ENCODE measurements around the gene ZNF518B. TPM values are rescaled to one million over a fixed set of nuclear protein-coding genes. Genes with fewer than 3 reads are reported as not detected.

ZNF518B gene
- total and polyA plus RNA-seq, 10 of the 15 experiments (the other 5 are each of a cell fraction or from before 2014, with no cell fraction given): 2.7 to 20.5 (median 9.2) TPM

DNA sequence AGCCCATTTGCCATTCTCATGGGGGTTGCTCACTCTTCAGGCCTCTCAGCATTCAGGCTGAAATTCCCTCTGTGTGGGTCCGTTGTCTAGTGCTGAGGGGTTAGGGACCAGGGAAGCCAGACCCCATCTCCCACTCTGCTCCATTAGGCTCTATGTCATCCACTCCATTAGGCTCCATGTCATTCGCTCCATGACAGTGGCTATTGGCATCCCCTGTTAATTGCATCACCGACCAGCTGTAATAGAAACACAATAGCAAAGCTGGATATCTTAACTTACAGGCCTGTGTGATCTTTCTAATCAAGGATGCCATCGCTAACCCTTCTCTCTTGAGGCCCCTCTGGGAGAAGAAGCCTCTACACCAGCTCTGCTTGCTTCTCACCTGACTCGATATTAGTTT, 25.7 kb upstream of the ZNF518B start:
- Histone ChIP-seq H3K4me2 (ENCODE audit: control insufficient read depth, insufficient read depth) (no peak overlapping the region), H2AFZ (ENCODE audit: control insufficient read depth, low read depth, low read length) (no peak overlapping the region), H3K27ac (ENCODE audit: control insufficient read depth, insufficient read depth) (no peak overlapping the region), H3K9me3 (replicated peaks; ENCODE audit: control insufficient read depth, insufficient read depth, low read length) (no peaks in the 10 kb centered on the region), H3K36me3 (ENCODE audit: control insufficient read depth in 2 of 2, insufficient read depth in 2 of 2, low read length in 1 of 2) (no peaks in the 10 kb centered on the region), H3K4me1 (ENCODE audit: control insufficient read depth, insufficient read depth, low read length) (no peaks in the 10 kb centered on the region), H4K20me1 (ENCODE audit: control insufficient read depth, insufficient read depth) (no peaks in the 10 kb centered on the region), H3K79me2 (ENCODE audit: control insufficient read depth, insufficient read depth, low read length) (no peaks in the 10 kb centered on the region), H3K4me3 (no peak overlapping the region), H3K9ac (ENCODE audit: control insufficient read depth, insufficient read depth, low read length) (no peak overlapping the region), H3K27me3 (replicated peaks in 1 of 2; ENCODE audit: control insufficient read depth in 2 of 2, insufficient read depth in 2 of 2, low read length in 1 of 2) (no peaks in the 10 kb centered on the region)
- POLR2A ChIA-PET: no interaction called here
- FAIRE-seq (no peak), ATAC-seq (no peak), DNase-seq (ENCODE audit: low read depth, low spot score) (no peak)
- no peak for TF ChIP-seq RUNX3 (IDR thresholded peaks at IDR 0.05; ENCODE audit: low read length)
- TF ChIP-seq ZNF24 (IDR thresholded peaks at IDR 0.05): no peak
- no peak for TF ChIP-seq POLR2AphosphoS2 (IDR thresholded peaks at IDR 0.05; ENCODE audit: low read depth, low read length)
- no peak for TF ChIP-seq SMAD5 (IDR thresholded peaks at IDR 0.05; ENCODE audit: low read depth)
- no peak for TF ChIP-seq FOXK2 (IDR thresholded peaks at IDR 0.05)
- no peak for TF ChIP-seq CHD1 (IDR thresholded peaks at IDR 0.05; ENCODE audit: low read depth, low read length)
- intact Hi-C loops (cut with micrococcal nuclease; ENCODE audit: unreplicated experiment): no loop called here
- 27% methylated on average over 5 of the region's 5 CpGs for WGBS (ENCODE audit: insufficient coverage, insufficient replicate concordance, low lambda C conversion rate, missing lambda C conversion rate)
- CTCF ChIA-PET: interaction anchor here (0.6 kb wide), 1 partner anchor 98 kb away, joined by 3 read pairs; no protein-coding TSS in a partner anchor
- RAD21 ChIA-PET (ENCODE audit: unreplicated experiment): no interaction called here
- no TSS peak for BruUV-seq (replicated peaks)
- SMC1A ChIA-PET (ENCODE audit: uncharacterized antibody, unreplicated experiment): interaction anchor here (0.6 kb wide), 1 partner anchor 9 kb away, joined by 3 read pairs; no protein-coding TSS in a partner anchor
- in situ Hi-C loops (cut with MboI): no loop called here

DNA sequence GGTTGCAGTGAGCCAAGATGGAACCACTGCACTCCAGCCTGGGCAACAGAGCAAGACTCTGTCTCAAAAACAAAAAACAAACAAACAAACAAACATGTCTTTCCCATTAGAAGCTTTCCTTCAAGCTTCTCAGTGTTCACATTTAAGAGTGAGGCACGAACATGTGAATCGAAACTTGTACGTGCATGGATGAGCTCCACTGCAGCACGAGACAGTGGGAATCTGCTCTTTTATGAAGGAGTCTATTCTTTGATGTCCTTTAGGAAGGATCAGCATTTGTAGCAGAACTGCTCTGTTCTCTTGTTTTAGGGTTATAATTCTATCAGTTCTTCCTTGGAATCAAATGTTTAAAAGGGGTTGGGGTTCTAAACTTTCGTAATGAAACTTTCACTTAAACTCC, 23.4 kb upstream of the ZNF518B start:
- ATAC-seq (no peak), FAIRE-seq (no peak), DNase-seq (ENCODE audit: low read depth, low spot score) (no peak)
- H3K27me3 ChIP-seq (replicated peaks in 1 of 2; ENCODE audit: control insufficient read depth in 2 of 2, insufficient read depth in 2 of 2, low read length in 1 of 2): no peaks in the 10 kb centered on the region
- ChIA-PET POLR2A (no interaction called here), SMC1A (ENCODE audit: uncharacterized antibody, unreplicated experiment) (no interaction called here), RAD21 (ENCODE audit: unreplicated experiment) (interaction anchor here (1.1 kb wide), 1 partner anchor 49 kb away, joined by 3 read pairs; no protein-coding TSS in a partner anchor), CTCF (no interaction called here)
- intact Hi-C loops (cut with micrococcal nuclease; ENCODE audit: unreplicated experiment) (no loop called here), in situ Hi-C loops (cut with MboI) (no loop called here)
- no peaks in the 10 kb centered on the region for H3K9me3 ChIP-seq (replicated peaks; ENCODE audit: control insufficient read depth, insufficient read depth, low read length)
- H3K79me2 ChIP-seq (ENCODE audit: control insufficient read depth, insufficient read depth, low read length): no peaks in the 10 kb centered on the region
- no peak overlapping the region for H3K4me3 ChIP-seq
- no TSS peak for BruUV-seq (replicated peaks)
- H3K4me1 ChIP-seq (ENCODE audit: control insufficient read depth, insufficient read depth, low read length): no peaks in the 10 kb centered on the region
- H3K36me3 ChIP-seq (ENCODE audit: control insufficient read depth in 2 of 2, insufficient read depth in 2 of 2, low read length in 1 of 2): no peaks in the 10 kb centered on the region
- no peak overlapping the region for H3K4me2 ChIP-seq (ENCODE audit: control insufficient read depth, insufficient read depth)
- H3K9ac ChIP-seq (ENCODE audit: control insufficient read depth, insufficient read depth, low read length): no peak overlapping the region
- WGBS (ENCODE audit: insufficient coverage, insufficient replicate concordance, low lambda C conversion rate, missing lambda C conversion rate): 22% methylated on average over 5 of the region's 5 CpGs
- no peak overlapping the region for H2AFZ ChIP-seq (ENCODE audit: control insufficient read depth, low read depth, low read length)
- TF ChIP-seq PML (IDR thresholded peaks at IDR 0.05; ENCODE audit: low read length): no peak
- TF ChIP-seq ETV6 (conservative IDR thresholded peaks at IDR 0.05 in 1 of 2, IDR thresholded peaks at IDR 0.05 in 1 of 2; ENCODE audit: borderline replicate concordance in 1 of 2, low read depth in 1 of 2): no peak
- TF ChIP-seq IKZF1 (conservative IDR thresholded peaks at IDR 0.05): no peak
- no peak for TF ChIP-seq CREM (IDR thresholded peaks at IDR 0.05; ENCODE audit: low read depth)
- TF ChIP-seq, protein P1, sequence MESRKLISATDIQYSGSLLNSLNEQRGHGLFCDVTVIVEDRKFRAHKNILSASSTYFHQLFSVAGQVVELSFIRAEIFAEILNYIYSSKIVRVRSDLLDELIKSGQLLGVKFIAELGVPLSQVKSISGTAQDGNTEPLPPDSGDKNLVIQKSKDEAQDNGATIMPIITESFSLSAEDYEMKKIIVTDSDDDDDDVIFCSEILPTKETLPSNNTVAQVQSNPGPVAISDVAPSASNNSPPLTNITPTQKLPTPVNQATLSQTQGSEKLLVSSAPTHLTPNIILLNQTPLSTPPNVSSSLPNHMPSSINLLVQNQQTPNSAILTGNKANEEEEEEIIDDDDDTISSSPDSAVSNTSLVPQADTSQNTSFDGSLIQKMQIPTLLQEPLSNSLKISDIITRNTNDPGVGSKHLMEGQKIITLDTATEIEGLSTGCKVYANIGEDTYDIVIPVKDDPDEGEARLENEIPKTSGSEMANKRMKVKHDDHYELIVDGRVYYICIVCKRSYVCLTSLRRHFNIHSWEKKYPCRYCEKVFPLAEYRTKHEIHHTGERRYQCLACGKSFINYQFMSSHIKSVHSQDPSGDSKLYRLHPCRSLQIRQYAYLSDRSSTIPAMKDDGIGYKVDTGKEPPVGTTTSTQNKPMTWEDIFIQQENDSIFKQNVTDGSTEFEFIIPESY (IDR thresholded peaks at IDR 0.05): no peak
- no peak for TF ChIP-seq ZZZ3 (IDR thresholded peaks at IDR 0.05; ENCODE audit: control insufficient read depth, insufficient read length, low read depth)
- H3K27ac ChIP-seq (ENCODE audit: control insufficient read depth, insufficient read depth): no peak overlapping the region
- H4K20me1 ChIP-seq (ENCODE audit: control insufficient read depth, insufficient read depth): no peaks in the 10 kb centered on the region

Data from GM12878 (cell line).